BLaER1 treated with 17β-estradiol and CSF1 and Interleukin-3, amounts not matched to agents 10 nM and 100 nM (cell line): Measurements from ENCODE around the gene NEMP2.

Experiments
- H3K27ac ChIP-seq, 11 experiments: shearing (Covaris generic); formaldehyde crosslinking; 2 replicates each; pipeline ENCODE4 v1.8.1; 2022
- H3K27me3 ChIP-seq, 11 experiments: shearing (Covaris generic); formaldehyde crosslinking; 2 replicates each; pipeline ENCODE4 v1.8.1; 2022
- H3K36me3 ChIP-seq, 11 experiments: shearing (Covaris generic); formaldehyde crosslinking; 2 replicates each; pipeline ENCODE4 v1.8.1; 2022
- H3K4me1 ChIP-seq, 10 experiments: shearing (Covaris generic); formaldehyde crosslinking; 2 replicates each; pipeline ENCODE4 v1.8.1; 2022
- H3K4me2 ChIP-seq, 11 experiments: shearing (Covaris generic); formaldehyde crosslinking; 2 replicates each; pipeline ENCODE4 v1.8.1; 2022
- H3K4me3 ChIP-seq, 10 experiments: shearing (Covaris generic); formaldehyde crosslinking; 2 replicates each; pipeline ENCODE4 v1.8.1; 2022
- H3K9ac ChIP-seq, 11 experiments: shearing (Covaris generic); formaldehyde crosslinking; 2 replicates each; pipeline ENCODE4 v1.8.1; 2022
- H3K9me3 ChIP-seq, 11 experiments: shearing (Covaris generic); formaldehyde crosslinking; replicated peaks in 1 of 11; 2 replicates each; pipeline ENCODE4 v1.8.1; 2022
- H4K20me1 ChIP-seq, 11 experiments: shearing (Covaris generic); formaldehyde crosslinking; 2 replicates each; pipeline ENCODE4 v1.8.1; 2022
- Cebpa-rat ChIP-seq, 11 experiments: shearing (Covaris generic); IDR thresholded peaks; 2 replicates each; pipeline ENCODE4 v1.8.1; 2022

Gene NEMP2

DNA sequence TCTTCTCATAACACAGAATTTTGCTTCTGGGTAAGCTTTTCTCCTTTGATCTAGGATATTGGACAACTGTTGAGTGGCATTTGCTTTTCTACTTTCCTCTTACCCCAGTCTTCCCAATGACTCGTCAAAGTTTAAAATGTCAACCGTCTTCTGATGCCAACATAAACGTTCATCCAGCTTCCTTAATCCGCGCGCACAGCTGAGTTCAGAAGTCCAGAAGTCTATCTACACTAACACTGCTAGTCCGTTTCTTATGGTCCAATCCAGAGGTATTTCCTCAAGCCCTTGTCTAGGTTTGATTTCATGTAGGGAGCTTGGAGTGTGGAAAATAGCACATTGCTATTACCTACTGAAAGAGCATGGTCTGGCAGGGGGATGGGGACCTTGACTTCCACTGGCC, 77.7 kb downstream of the NEMP2 start:
- TF ChIP-seq Cebpa-rat (IDR thresholded peaks at IDR 0.05): no peak

DNA sequence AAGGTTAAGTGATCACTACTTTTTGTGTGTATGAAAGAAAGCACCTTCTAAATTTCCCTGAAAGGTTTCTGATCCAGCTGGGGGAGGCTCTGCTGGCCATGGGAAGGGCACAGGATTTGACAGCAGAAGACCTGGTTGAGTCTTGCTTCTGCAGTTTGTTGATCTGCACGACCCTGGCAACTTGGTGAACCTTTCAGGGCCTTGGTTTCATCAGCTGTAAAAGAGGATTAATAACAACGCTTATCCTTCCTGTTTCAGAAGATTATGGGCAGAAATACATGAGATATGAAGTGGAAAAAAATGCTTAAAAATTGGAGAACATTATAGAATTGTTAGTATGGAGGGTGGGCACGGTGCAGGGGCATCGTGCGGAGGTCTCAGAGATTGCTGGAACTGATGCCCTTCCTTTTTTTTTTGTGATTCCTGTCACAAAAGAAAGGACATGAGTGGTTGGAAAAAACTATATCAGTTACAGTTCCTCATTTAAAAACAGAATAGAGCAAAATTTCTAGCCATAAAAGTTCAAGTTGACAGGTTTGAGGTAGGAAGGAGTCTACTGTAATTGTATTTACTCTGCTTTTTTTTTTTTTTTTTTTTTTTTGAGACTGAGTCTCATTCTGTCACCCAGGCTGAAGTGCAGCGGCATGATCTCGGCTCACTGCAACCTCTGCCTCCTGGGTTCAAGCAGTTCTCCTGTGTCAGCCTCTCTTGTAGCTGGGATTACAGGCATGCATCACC, 79.0 kb downstream of the NEMP2 start:
- peaks cover 0 to 27% (median 0%) of the 10 kb centered on the region in 10 experiments; a peak in 6 of 20 replicates for H3K4me1 ChIP-seq
- no peaks in the 10 kb centered on the region for H4K20me1 ChIP-seq
- no peak for TF ChIP-seq Cebpa-rat (IDR thresholded peaks at IDR 0.05)
- no peaks in the 10 kb centered on the region for H3K27me3 ChIP-seq
- H3K4me2 ChIP-seq: no peak overlapping the region
- no peak overlapping the region for H3K4me3 ChIP-seq
- H3K9ac ChIP-seq: no peak overlapping the region
- H3K36me3 ChIP-seq: peaks cover 0 to 22% (median 4%) of the 10 kb centered on the region in 11 experiments; a peak in 4 of 22 replicates
- no peak overlapping the region for H3K27ac ChIP-seq
- no peaks in the 10 kb centered on the region for H3K9me3 ChIP-seq

More for the DNA sequence above, 77.7 kb downstream of the NEMP2 start:
- H3K4me3 ChIP-seq: no peak overlapping the region
- no peak overlapping the region for H3K27ac ChIP-seq
- no peak overlapping the region for H3K9ac ChIP-seq
- no peaks in the 10 kb centered on the region for H3K27me3 ChIP-seq
- H3K9me3 ChIP-seq: no peaks in the 10 kb centered on the region
- peaks cover 0 to 24% (median 4%) of the 10 kb centered on the region in 11 experiments; a peak in 4 of 22 replicates for H3K36me3 ChIP-seq
- H3K4me2 ChIP-seq: no peak overlapping the region
- H4K20me1 ChIP-seq: no peaks in the 10 kb centered on the region
- H3K4me1 ChIP-seq: peaks cover 0 to 14% (median 0%) of the 10 kb centered on the region in 10 experiments; a peak in 6 of 20 replicates

DNA sequence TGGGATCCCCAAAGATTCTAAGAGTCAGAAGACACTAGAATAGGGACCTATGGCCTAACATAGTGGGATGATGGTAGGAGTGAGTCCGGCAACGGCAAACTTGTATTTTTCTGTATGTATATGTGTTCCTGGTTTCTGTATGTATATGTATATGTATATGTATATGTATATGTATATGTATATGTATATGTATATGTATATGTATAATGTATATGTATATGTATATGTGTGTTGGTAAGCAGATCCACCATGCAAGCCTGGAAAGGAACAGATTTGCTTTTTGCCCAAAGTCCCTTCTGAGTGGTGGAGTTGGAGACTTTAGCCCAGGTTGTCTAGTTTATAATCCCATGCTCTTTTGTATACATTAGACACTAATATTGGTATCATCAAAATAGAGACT, 79.7 kb downstream of the NEMP2 start:
- peaks cover 0 to 19% (median 4%) of the 10 kb centered on the region in 11 experiments; a peak in 4 of 22 replicates for H3K36me3 ChIP-seq
- no peak overlapping the region for H3K9ac ChIP-seq
- no peaks in the 10 kb centered on the region for H4K20me1 ChIP-seq
- no peak overlapping the region for H3K27ac ChIP-seq
- no peak overlapping the region for H3K4me3 ChIP-seq
- no peak for TF ChIP-seq Cebpa-rat (IDR thresholded peaks at IDR 0.05)
- peaks cover 0 to 29% (median 0%) of the 10 kb centered on the region in 10 experiments; a peak in 6 of 20 replicates for H3K4me1 ChIP-seq
- no peaks in the 10 kb centered on the region for H3K9me3 ChIP-seq
- no peaks in the 10 kb centered on the region for H3K27me3 ChIP-seq
- H3K4me2 ChIP-seq: no peak overlapping the region
